Stimulated activated CD8-positive, alpha-beta memory T cell treated with anti-CD3 and anti-CD28 coated beads, Interleukin-12 subunit alpha, Interleukin-12 subunit beta, amount 100 ng/mL, for 24 hours (primary cell): ENCODE data around the gene KRTAP12-2.
A peak's percentile ranks its signal among the peaks of the same experiment; 100 is the strongest.

ENCODE experiments used
- DNase-seq: peaks from one replicate; pipeline ENCODE4 v3.0.0-alpha.2; 2020; ENCODE audit errors: extremely low read depth

Gene KRTAP12-2

DNA sequence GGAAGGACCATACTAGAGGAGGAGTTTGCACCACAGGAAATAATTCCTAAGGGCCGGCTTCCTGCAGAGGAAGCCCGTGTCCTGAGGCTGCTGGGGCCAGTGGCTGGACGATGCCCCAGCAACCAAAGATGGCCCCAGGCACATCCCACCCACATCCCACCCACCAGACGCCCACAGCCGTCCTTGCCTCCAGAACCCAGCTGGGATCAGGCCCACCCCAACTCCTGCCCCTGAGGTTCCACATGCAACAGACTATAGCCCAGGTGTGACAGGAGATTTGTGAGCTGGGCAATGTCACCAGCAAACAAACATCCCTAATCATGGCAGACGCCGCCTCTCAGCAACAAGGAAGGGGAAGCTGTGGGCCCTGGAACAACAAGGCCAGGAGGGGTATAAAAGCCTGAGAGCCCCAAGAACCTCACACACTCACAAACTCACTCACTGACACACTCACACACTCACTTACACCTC is 40.0 kb downstream of the KRTAP12-2 start, which contains the start of gene KRTAP10-9:
Gene KRTAP10-9, plus strand, starts transcription at position 421 of the 471 bp plus-strand sequence. CDS start 79 bp downstream, outside the sequence.
- no peak for DNase-seq

GRCh38 chr21:44626262-44626661 is 40.5 kb downstream of the KRTAP12-2 start:
- no peak for DNase-seq

DNA sequence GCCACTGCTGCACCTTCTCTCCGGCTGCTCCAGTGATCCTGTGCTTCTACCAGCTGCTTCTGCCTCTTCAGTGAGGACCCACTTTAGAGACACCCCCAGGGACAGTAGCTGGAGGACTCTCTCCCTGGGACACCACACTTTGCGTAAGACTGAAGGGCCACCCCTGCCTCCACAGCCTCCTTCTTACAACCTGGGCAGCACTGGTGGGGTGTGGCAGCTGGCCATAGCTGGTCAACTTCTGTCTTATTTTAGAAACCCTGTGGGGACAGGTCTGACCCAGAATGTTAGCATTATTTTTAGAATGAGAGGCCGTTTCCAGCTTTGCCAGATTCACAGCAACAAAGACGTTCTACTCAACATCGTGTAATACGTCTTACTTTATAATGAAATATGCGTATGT is 41.0 kb downstream of the KRTAP12-2 start:
- DNase-seq = no peak

DNA sequence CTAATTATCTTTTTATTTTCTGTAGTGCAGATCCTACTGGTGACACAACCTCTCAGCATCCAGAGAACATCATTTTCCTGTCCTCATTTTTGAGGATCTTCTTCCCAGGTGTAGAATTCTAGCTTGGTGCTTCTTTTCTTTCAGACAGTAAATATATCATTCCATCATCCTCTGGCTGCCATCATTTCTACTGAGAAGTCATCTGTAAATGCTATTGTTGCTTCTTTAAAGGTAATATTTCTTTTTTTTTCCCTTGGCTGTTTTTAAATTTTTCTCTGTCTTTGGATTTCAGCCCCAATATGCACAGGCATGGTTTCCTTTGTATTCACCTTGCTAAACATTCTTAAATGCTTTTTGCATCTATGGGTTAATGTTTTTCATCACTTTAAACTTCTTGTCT is 43.2 kb downstream of the KRTAP12-2 start:
- no peak for DNase-seq

DNA sequence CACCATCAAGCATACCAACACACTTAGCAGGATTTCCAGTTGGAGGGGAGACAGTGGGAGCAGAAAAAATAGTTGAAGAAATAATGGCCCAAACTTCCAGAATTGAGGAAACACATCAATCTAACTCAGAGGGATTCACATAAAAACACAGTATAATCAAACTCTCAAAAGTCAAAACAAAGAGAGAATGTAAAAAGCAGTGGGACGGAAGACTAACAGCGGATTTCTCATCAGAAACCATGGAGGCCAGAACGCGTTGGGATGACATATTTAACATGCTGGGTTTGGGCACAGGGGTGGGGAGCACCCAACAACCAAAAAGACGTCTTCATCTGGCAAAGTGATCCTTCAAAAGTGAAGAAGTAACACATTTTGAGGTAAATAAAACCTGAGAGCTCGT is 46.8 kb downstream of the KRTAP12-2 start:
- DNase-seq = no peak

DNA sequence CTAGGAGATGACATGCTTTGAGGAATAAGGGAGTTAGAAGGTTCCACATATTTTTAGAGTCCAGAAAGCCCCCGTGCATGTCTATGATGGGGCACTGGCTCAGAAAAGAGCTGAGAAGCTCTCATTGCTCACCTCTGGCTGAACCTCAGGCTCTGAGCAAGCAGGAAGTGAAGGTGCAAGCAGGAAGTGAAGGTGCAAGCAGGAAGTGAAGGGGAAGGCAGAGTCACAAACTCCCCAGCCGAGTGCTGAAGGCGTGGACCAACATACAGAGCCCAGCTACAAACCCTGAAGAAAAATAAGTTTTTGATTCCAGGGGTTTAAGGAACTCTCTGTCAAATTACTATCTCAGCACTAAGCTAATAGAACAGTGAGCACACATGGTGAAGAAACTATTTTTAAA is 47.8 kb downstream of the KRTAP12-2 start:
- DNase-seq = peak; percentile 12

- DNase-seq = no peak
Observed at GRCh38 chr21:44618504-44618903, 48.2 kb downstream of the KRTAP12-2 start.

GRCh38 chr21:44617071-44617501 is 49.6 kb downstream of the KRTAP12-2 start:
- DNase-seq = no peak

GRCh38 chr21:44616591-44616926 is 50.2 kb downstream of the KRTAP12-2 start:
- no peak for DNase-seq
